Measurements from ENCODE around the gene MAP1LC3A.

The MAP1LC3A gene

GRCh38 chr20:34579979-34580940 is 21.7 kb downstream of the MAP1LC3A start (continued):
- TF ChIP-seq ZC3H10 (CRISPR knock-in tag; IDR thresholded peaks at IDR 0.05) (no peak), ZNF565 (CRISPR knock-in tag; conservative IDR thresholded peaks at IDR 0.05; ENCODE audit: low read depth) (no peak), CSRNP3 (CRISPR knock-in tag; IDR thresholded peaks at IDR 0.05) (no peak), CSDC2 (CRISPR knock-in tag; IDR thresholded peaks at IDR 0.05) (no peak), RARB (CRISPR knock-in tag; IDR thresholded peaks at IDR 0.05) (no peak), PPARA (CRISPR knock-in tag; IDR thresholded peaks at IDR 0.05; ENCODE audit: borderline replicate concordance) (no peak), ESRRG (CRISPR knock-in tag; IDR thresholded peaks at IDR 0.05) (no peak)

DNA sequence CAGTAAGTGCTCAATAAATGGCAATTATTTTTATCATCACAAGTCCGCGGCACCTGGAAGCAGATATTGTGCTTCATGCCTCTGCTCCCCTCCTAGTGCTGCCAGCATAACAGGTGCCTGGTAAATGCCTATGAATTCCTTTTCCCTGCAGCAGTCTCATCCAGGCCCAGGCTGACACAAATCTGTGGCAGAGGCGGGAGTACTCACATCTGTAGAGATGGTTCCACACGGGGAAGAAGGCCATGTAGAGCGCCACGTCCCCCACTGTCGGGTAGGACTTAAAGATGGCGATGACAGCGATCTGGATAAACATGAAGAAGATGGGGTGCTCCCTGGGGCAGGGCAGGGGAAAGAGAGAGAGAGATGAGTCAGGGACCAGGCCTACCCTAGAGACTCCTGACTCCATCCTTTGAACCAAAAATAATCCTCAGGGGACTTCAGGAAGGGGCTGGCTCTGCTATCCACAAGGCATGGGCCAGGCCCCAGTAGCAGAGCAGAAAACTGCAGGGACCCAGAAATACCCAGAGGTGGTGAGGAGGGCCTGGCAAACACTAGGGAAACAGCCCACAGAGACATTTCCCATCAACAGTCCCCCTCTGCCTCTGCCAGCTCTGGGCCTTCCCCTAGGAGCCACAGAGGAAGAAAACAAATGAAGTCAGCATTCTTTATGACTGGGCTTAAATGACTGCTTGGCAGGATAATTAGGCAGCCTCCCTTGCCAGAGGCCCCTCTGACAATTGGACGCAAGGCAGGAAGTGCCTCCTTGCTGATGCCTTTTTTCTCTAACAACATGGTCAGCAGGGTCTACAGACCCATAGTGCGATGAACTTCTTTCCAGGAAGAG is 23.0 kb downstream of the MAP1LC3A start:
- no peak for TF ChIP-seq CREB5 (CRISPR knock-in tag; IDR thresholded peaks at IDR 0.05; ENCODE audit: low read depth)
- no peak for TF ChIP-seq RARB (CRISPR knock-in tag; IDR thresholded peaks at IDR 0.05)
- no peak for TF ChIP-seq CSRNP3 (CRISPR knock-in tag; IDR thresholded peaks at IDR 0.05)
- TF ChIP-seq CSDC2 (CRISPR knock-in tag; IDR thresholded peaks at IDR 0.05) = no peak
- no peak for TF ChIP-seq ZNF8 (CRISPR knock-in tag; IDR thresholded peaks at IDR 0.05)
- ATAC-seq = no peak; the same call in 2 of the 3 replicates

DNA sequence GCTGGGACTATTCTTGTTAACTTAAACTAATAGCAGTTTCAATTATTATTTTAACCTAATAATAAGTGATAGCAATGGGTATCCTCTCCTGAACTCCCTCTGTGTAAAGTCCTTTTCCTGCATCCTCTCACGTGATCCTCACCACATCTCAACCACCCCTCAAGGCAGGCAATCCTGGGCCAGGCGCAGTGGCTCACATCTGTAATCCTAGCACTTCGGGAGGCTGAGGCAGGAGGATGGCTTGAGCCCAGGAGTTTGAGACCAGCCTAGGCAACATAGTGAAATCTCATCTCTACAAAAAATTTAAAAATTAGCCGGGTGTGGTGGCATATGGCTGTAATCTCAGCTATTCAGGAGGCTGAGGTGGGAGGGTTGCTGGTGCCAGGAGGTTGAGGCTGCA is 23.7 kb downstream of the MAP1LC3A start:
- ATAC-seq = no peak
- TF ChIP-seq GLIS3 (CRISPR knock-in tag; IDR thresholded peaks at IDR 0.05) = no peak
- TF ChIP-seq, protein P1, sequence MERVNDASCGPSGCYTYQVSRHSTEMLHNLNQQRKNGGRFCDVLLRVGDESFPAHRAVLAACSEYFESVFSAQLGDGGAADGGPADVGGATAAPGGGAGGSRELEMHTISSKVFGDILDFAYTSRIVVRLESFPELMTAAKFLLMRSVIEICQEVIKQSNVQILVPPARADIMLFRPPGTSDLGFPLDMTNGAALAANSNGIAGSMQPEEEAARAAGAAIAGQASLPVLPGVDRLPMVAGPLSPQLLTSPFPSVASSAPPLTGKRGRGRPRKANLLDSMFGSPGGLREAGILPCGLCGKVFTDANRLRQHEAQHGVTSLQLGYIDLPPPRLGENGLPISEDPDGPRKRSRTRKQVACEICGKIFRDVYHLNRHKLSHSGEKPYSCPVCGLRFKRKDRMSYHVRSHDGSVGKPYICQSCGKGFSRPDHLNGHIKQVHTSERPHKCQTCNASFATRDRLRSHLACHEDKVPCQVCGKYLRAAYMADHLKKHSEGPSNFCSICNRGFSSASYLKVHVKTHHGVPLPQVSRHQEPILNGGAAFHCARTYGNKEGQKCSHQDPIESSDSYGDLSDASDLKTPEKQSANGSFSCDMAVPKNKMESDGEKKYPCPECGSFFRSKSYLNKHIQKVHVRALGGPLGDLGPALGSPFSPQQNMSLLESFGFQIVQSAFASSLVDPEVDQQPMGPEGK (CRISPR knock-in tag; IDR thresholded peaks at IDR 0.05; ENCODE audit: borderline replicate concordance) = no peak
- no peak for TF ChIP-seq CSDC2 (CRISPR knock-in tag; IDR thresholded peaks at IDR 0.05)
- no peak for TF ChIP-seq ZFP30 (CRISPR knock-in tag; IDR thresholded peaks at IDR 0.05)
- TF ChIP-seq ARNTL (CRISPR knock-in tag; IDR thresholded peaks at IDR 0.05; ENCODE audit: borderline replicate concordance, low read depth) = no peak
- TF ChIP-seq RARB (CRISPR knock-in tag; IDR thresholded peaks at IDR 0.05) = no peak
- TF ChIP-seq ESRRG (CRISPR knock-in tag; IDR thresholded peaks at IDR 0.05) = no peak
- TF ChIP-seq CSRNP3 (CRISPR knock-in tag; IDR thresholded peaks at IDR 0.05) = no peak
- no peak for TF ChIP-seq POU6F1 (CRISPR knock-in tag; IDR thresholded peaks at IDR 0.05; ENCODE audit: borderline replicate concordance, low read depth)
- TF ChIP-seq ZFP3 (CRISPR knock-in tag; IDR thresholded peaks at IDR 0.05) = no peak
- TF ChIP-seq OSR1 (CRISPR knock-in tag; IDR thresholded peaks at IDR 0.05) = no peak
- no peak for TF ChIP-seq ZNF565 (CRISPR knock-in tag; conservative IDR thresholded peaks at IDR 0.05; ENCODE audit: low read depth)
